Measurements from ENCODE around the gene CA10.

- no peak for TF ChIP-seq POLR2A (IDR thresholded peaks at IDR 0.05; ENCODE audit: low read depth, low read length)
- TF ChIP-seq, protein P1, sequence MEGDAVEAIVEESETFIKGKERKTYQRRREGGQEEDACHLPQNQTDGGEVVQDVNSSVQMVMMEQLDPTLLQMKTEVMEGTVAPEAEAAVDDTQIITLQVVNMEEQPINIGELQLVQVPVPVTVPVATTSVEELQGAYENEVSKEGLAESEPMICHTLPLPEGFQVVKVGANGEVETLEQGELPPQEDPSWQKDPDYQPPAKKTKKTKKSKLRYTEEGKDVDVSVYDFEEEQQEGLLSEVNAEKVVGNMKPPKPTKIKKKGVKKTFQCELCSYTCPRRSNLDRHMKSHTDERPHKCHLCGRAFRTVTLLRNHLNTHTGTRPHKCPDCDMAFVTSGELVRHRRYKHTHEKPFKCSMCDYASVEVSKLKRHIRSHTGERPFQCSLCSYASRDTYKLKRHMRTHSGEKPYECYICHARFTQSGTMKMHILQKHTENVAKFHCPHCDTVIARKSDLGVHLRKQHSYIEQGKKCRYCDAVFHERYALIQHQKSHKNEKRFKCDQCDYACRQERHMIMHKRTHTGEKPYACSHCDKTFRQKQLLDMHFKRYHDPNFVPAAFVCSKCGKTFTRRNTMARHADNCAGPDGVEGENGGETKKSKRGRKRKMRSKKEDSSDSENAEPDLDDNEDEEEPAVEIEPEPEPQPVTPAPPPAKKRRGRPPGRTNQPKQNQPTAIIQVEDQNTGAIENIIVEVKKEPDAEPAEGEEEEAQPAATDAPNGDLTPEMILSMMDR (IDR thresholded peaks at IDR 0.05; ENCODE audit: extremely low read depth in 1 of 2, insufficient read depth in 1 of 2, low read depth in 1 of 2, low read length in 2 of 2) = no peak
- TF ChIP-seq POLR2AphosphoS5 (IDR thresholded peaks at IDR 0.05; ENCODE audit: insufficient read depth, low read depth, low read length) = no peak
- TF ChIP-seq, protein P2, sequence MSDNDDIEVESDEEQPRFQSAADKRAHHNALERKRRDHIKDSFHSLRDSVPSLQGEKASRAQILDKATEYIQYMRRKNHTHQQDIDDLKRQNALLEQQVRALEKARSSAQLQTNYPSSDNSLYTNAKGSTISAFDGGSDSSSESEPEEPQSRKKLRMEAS (IDR thresholded peaks at IDR 0.05; ENCODE audit: insufficient read depth, insufficient read length) = no peak
- TF ChIP-seq EZH2 (IDR thresholded peaks at IDR 0.05; ENCODE audit: borderline replicate concordance, low read depth, low read length, severe bottlenecking) = no peak
These were observed 434.4 kb downstream of the CA10 start for GRCh38 chr17:51724043-51724580.
